Measurements from ENCODE around the gene CRAMP1. TPM values are rescaled to one million over a fixed set of nuclear protein-coding genes. Genes with fewer than 3 reads are reported as not detected.

CRAMP1 gene
- total and polyA plus RNA-seq, 7 donors: 3.3 to 13.1 (median 8.6) TPM

GRCh38 chr16:1667271-1667670 is 55.1 kb downstream of the CRAMP1 start:
- Histone ChIP-seq H3K27ac (no peak overlapping the region), H3K4me1 (no peaks in the 10 kb centered on the region), H3K9me3 (no peaks in the 10 kb centered on the region), H3K36me3 (ENCODE audit: insufficient read depth in 1 of 2, low read depth in 1 of 2) (peaks cover 5 to 100% of the 10 kb centered on the region in 2 donors), H3K4me3 (no peak overlapping the region), H3K27me3 (ENCODE audit: insufficient read depth in 3 of 3, low read length in 2 of 3) (no peaks in the 10 kb centered on the region)
- no peak for ATAC-seq
- intact Hi-C loops (cut with DNase I): no loop called here
- DNase-seq: no peak
- TF ChIP-seq CTCF (IDR thresholded peaks at IDR 0.05): no peak
- 87 to 91% (median 88%) methylated on average over 8 of the region's 8 CpGs for WGBS, 3 donors

GRCh38 chr16:1667916-1668315 is 55.8 kb downstream of the CRAMP1 start:
- Histone ChIP-seq H3K9me3 (no peaks in the 10 kb centered on the region), H3K4me3 (no peak overlapping the region), H3K36me3 (ENCODE audit: insufficient read depth in 1 of 2, low read depth in 1 of 2) (peaks cover 0 to 100% of the 10 kb centered on the region in 2 donors), H3K27me3 (ENCODE audit: insufficient read depth in 3 of 3, low read length in 2 of 3) (no peaks in the 10 kb centered on the region), H3K27ac (no peak overlapping the region), H3K4me1 (no peaks in the 10 kb centered on the region)
- TF ChIP-seq CTCF (IDR thresholded peaks at IDR 0.05): no peak
- 94 to 98% (median 95%) methylated on average over 14 of the region's 14 CpGs for WGBS, 3 donors
- DNase-seq (no peak), ATAC-seq (no peak)
- intact Hi-C loops (cut with DNase I): no loop called here

DNA sequence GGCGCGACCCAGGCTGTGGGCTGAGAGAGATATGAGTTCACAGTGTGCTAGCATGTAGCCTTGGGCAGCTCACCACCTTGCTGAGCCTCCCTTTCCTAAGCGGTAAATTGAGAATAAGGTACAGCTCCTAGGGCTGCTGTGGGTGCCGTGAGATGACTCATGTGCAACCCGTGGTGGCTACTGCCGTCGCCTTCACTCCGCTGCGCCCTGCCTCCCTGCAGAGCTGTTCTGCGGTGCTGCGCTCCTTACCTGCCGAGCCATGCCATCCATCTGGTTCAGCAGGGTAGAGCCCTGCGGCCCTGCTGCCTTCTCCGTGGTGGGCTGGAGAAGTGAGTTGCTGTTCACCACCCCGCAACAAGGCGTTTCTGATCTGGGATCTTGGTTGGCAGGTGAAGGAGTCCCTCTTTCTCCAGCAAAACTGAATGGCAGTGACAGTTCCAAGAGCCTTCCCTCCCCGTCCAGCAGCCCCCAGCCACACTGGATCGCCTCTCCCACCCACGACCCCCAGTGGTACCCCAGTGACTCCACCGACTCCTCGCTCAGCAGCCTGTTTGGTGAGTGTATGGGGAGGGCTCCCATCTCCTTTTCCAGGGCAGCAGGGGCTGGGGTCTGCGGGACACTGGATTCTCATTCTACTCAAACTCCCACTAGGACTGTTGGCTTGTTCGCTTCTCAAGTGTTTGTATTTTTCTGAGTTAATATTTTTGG is 56.6 kb downstream of the CRAMP1 start:
- intact Hi-C loops (cut with DNase I): no loop called here
- DNase-seq (no peak), ATAC-seq (no peak)
- Histone ChIP-seq H3K9me3 (no peaks in the 10 kb centered on the region), H3K27ac (no peak overlapping the region), H3K36me3 (ENCODE audit: insufficient read depth in 1 of 2, low read depth in 1 of 2) (peaks cover 0 to 97% of the 10 kb centered on the region in 2 donors), H3K4me1 (no peaks in the 10 kb centered on the region), H3K27me3 (ENCODE audit: insufficient read depth in 3 of 3, low read length in 2 of 3) (no peaks in the 10 kb centered on the region), H3K4me3 (no peak overlapping the region)
- no peak for TF ChIP-seq CTCF (IDR thresholded peaks at IDR 0.05)
- WGBS, 3 donors: 94 to 98% (median 95%) methylated on average over 23 of the region's 23 CpGs

- TF ChIP-seq CTCF (IDR thresholded peaks at IDR 0.05): no peak
- Histone ChIP-seq H3K9me3 (no peaks in the 10 kb centered on the region), H3K27ac (no peak overlapping the region), H3K27me3 (ENCODE audit: insufficient read depth in 3 of 3, low read length in 2 of 3) (no peaks in the 10 kb centered on the region), H3K4me3 (no peak overlapping the region), H3K36me3 (ENCODE audit: insufficient read depth in 1 of 2, low read depth in 1 of 2) (peaks cover 3 to 97% of the 10 kb centered on the region in 2 donors), H3K4me1 (no peaks in the 10 kb centered on the region)
- intact Hi-C loops (cut with DNase I): loop anchor here in 1 of 2 donors (5.0 kb wide), 1 partner anchor 187 kb away; no protein-coding TSS in a partner anchor
- ATAC-seq: no peak
- 90% methylated on average over 7 of the region's 7 CpGs for WGBS, 3 donors
- DNase-seq: no peak
Observed at GRCh38 chr16:1669698-1670097, 57.5 kb downstream of the CRAMP1 start.

DNA sequence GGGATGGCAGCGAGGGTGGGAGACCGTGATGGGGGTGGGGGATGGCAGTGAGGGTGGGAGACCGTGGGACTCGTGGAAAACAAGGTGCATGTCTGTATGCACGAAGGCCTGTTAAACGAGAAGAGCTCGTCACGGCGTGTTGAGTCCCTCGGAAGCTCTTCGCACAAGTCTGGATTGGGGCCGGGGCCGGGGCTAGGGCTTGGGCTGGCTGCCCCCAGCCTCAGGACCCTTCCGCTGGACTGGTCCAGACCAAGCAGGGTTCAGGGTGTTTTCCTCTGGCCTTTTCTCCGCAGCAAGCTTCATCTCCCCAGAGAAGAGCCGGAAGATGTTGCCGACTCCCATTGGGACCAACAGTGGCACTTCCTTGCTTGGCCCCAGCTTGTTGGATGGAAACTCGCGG is 58.2 kb downstream of the CRAMP1 start:
- intact Hi-C loops (cut with DNase I): loop anchor here in 1 of 2 donors (5.0 kb wide), 1 partner anchor 188 kb away; no protein-coding TSS in a partner anchor
- Histone ChIP-seq H3K4me1 (no peaks in the 10 kb centered on the region), H3K27me3 (ENCODE audit: insufficient read depth in 3 of 3, low read length in 2 of 3) (no peaks in the 10 kb centered on the region), H3K9me3 (no peaks in the 10 kb centered on the region), H3K4me3 (no peak overlapping the region), H3K36me3 (ENCODE audit: insufficient read depth in 1 of 2, low read depth in 1 of 2) (peaks cover 3 to 97% of the 10 kb centered on the region in 2 donors), H3K27ac (no peak overlapping the region)
- no peak for TF ChIP-seq CTCF (IDR thresholded peaks at IDR 0.05)
- DNase-seq (no peak), ATAC-seq (no peak)
- WGBS, 3 donors: 93 to 97% (median 96%) methylated on average over 19 of the region's 19 CpGs

Data from psoas muscle (tissue), 8 donors.